Measurements from ENCODE around the gene PARD3.
A peak's percentile ranks its signal among the peaks of the same experiment; 100 is the strongest.

Gene PARD3

GRCh38 chr10:34164029-34164428, 651.1 kb downstream of the PARD3 start:
- DNase-seq (ENCODE audit: low read depth, low spot score): no peak

GRCh38 chr10:34163075-34163905, 651.8 kb downstream of the PARD3 start:
- no peak for DNase-seq (ENCODE audit: low read depth, low spot score)

- no peak for DNase-seq (ENCODE audit: low read depth, low spot score)
Measured at GRCh38 chr10:34161777-34162370, 653.2 kb downstream of the PARD3 start.

GRCh38 chr10:34160595-34160994, 654.5 kb downstream of the PARD3 start:
- DNase-seq (ENCODE audit: low read depth, low spot score): no peak

- no peak for DNase-seq (ENCODE audit: low read depth, low spot score)
Measured at GRCh38 chr10:34157501-34157900, 657.6 kb downstream of the PARD3 start.

GRCh38 chr10:34156781-34157425, 658.2 kb downstream of the PARD3 start:
- peak; percentile 35 for DNase-seq (ENCODE audit: low read depth, low spot score)

- no peak for DNase-seq (ENCODE audit: low read depth, low spot score)
Measured at GRCh38 chr10:34155812-34156211, 659.3 kb downstream of the PARD3 start.

- DNase-seq (ENCODE audit: low read depth, low spot score): no peak
Measured at GRCh38 chr10:34154383-34154900, 660.7 kb downstream of the PARD3 start.

- no peak for DNase-seq (ENCODE audit: low read depth, low spot score)
Measured at GRCh38 chr10:34153663-34154382, 661.3 kb downstream of the PARD3 start.

GRCh38 chr10:34152434-34152833, 662.7 kb downstream of the PARD3 start:
- no peak for DNase-seq (ENCODE audit: low read depth, low spot score)

- no peak for DNase-seq (ENCODE audit: low read depth, low spot score)
Measured at GRCh38 chr10:34151931-34152330, 663.2 kb downstream of the PARD3 start.

- no peak for DNase-seq (ENCODE audit: low read depth, low spot score)
Measured at GRCh38 chr10:34151481-34151880, 663.6 kb downstream of the PARD3 start.

- no peak for DNase-seq (ENCODE audit: low read depth, low spot score)
Measured at GRCh38 chr10:34150103-34150502, 665.0 kb downstream of the PARD3 start.

- no peak for DNase-seq (ENCODE audit: low read depth, low spot score)
Measured at GRCh38 chr10:34148305-34148657, 666.8 kb downstream of the PARD3 start.

GRCh38 chr10:34147641-34148304, 667.3 kb downstream of the PARD3 start:
- DNase-seq (ENCODE audit: low read depth, low spot score): no peak

GRCh38 chr10:34145715-34146114, 669.4 kb downstream of the PARD3 start:
- DNase-seq (ENCODE audit: low read depth, low spot score): no peak

GRCh38 chr10:34143466-34143865, 671.6 kb downstream of the PARD3 start:
- no peak for DNase-seq (ENCODE audit: low read depth, low spot score)

- DNase-seq (ENCODE audit: low read depth, low spot score): no peak
Measured at GRCh38 chr10:34141032-34141680, 673.9 kb downstream of the PARD3 start.

GRCh38 chr10:34139559-34139958, 675.5 kb downstream of the PARD3 start:
- no peak for DNase-seq (ENCODE audit: low read depth, low spot score)

- no peak for DNase-seq (ENCODE audit: low read depth, low spot score)
Measured at GRCh38 chr10:34137955-34138354, 677.1 kb downstream of the PARD3 start.

- DNase-seq (ENCODE audit: low read depth, low spot score): no peak
Measured at GRCh38 chr10:34137201-34137600, 677.9 kb downstream of the PARD3 start.

All from smooth muscle cell of the brain vasculature (primary cell).